LoVo (cell line): ENCODE results near the gene COA7.
"Not testable (repeated sequence)": the region's sequence is repeated elsewhere in the genome, so short reads cannot be mapped to it uniquely, and the experiment has no call there.

Experiments
- DNase-seq: peaks from one replicate; pipeline ENCODE4 v3.0.0-alpha.2; 2016; ENCODE audit warnings: low spot score

Gene COA7

GRCh38 chr1:52697795-52698674 is at the start of gene COA7:
Gene COA7 (minus strand): TSS chr1:52698347. CDS start chr1:52698326, 21 bp downstream.
- peak; percentile 88 for DNase-seq

GRCh38 chr1:52747450-52747849 is 49.3 kb upstream of the COA7 start:
- DNase-seq: no peak

DNA sequence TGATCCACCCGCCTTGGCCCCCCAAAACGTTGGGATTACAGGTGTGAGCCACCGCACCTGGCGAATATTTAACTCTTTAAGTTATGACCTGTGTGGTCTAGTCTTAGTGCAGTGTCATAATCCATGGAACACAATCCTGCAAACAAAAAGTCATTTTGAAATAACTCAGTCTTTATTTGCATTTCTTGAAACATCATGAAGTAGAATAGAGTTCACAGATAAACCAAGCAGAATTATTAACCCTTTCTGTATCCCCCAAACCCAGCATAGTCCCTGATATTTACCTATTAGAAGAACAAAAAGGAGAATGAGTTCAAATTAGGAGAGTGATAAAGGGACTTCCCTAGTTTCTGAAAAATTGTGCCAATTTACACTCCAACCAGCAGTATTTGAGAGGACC is 48.0 kb upstream of the COA7 start:
- DNase-seq: no peak

DNA sequence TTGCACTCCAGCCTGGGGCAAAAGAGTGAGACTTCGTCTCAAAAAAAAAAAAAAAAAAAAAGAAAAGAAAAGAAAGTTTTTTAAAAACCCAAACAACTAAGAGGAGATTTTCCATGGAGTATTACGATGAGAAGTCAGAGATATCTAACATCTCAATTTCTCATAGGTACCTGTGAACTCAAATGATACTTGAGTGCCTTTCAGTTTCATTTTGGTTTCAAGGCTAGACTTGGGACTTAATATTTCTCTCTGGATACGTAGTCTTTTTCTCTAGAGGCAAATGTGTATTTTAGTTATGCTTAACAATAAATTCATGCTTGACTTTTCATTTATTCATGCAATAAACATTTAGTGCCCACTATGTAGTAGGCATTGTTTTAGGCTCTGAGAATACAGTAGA is 43.1 kb upstream of the COA7 start:
- no peak for DNase-seq

DNA sequence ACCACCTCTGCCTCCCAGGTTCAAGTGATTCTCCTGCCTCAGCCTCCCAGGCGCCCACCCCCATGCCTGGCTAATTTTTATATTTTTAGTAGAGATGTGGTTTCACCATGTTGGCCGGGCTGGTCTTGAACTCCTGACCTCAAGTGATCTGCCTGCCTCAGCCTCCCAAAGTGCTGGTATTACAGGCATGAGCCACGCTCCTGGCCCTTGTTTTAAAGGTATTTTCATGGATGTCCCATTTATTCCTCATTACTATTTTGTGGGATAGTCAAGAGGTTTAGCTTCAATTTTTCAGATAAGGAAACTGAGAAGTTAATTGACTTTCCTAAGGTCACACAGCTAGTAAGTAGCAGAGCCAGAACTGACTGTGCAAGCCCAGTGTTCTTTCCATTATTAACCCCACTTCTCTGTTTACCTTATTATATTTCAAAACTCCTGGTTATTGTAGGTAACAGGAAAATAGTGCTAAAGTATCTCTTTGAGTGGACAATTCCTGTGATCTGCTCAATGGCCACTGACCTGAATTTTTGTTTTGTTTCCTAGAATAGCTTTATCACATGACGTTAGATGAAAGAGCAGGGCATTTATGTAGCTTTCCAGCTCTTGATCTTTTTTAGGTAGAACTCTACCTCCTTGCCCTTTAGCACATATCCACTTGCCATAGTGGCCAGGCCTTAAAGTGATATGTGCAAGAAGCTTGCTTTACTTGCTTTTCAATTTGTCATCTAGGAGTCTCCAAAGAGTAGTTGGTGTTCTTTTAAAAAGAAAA is 41.7 kb upstream of the COA7 start:
- DNase-seq: no peak

DNA sequence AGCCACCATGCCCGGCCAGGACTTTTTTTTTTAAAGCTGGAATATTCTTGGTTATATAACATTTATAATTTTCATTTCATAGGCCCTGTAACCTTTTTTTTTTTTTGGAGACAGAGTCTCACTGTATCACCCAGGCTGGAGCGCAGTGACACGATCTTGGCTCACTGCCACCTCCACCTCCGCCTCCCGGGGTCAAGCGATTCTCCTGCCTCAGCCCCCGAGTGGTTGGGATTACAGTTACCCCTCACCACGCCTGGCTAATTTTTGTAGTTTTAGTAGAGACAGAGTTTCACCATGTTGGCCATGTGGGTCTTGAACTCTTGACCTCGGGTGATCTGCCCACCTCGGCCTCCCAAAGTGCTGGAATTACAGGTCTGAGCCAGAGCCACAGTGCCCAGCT is 40.7 kb upstream of the COA7 start:
- DNase-seq: no peak

- no peak for DNase-seq
Observed at GRCh38 chr1:52738148-52738547, 40.0 kb upstream of the COA7 start.

DNA sequence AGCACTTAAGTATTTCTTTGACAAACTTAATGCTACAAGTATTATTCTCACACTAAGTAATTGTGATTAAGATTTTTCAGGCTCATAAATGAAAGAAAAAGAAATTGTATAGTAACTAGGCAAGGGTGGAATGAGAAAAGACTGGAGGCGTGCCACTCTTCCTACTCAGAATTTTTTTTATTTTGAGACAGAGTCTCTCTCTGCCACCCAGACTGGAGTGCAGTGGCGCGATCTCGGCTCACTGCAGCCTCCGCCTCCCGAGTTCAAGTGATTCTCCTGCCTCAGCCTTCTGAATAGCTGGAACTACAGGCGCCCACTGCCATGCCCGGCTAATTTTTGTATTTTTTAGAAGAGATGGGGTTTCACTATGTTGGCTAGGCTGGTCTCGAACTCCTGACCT is 37.2 kb upstream of the COA7 start:
- DNase-seq: not testable (repeated sequence)

DNA sequence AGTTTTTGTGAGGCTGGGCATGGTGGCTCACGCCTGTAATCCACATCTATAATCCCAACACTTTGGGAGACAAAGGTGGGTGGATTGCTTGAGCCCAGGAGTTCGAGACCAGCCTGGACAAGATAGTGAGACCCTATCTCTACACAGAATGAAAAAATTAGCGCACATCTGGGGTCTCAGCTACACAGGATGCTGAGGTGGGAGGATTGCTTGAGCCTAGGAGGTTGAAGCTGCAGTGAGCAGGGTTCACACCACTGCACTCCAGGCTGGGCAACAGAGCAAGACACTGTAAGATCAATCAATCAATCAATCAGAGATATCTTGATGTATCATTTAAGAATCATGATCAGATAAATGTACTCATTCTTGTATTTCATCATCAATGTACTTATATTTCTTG is 35.2 kb upstream of the COA7 start:
- DNase-seq: no peak

GRCh38 chr1:52727956-52728656 is 30.0 kb upstream of the COA7 start:
- DNase-seq: no peak

DNA sequence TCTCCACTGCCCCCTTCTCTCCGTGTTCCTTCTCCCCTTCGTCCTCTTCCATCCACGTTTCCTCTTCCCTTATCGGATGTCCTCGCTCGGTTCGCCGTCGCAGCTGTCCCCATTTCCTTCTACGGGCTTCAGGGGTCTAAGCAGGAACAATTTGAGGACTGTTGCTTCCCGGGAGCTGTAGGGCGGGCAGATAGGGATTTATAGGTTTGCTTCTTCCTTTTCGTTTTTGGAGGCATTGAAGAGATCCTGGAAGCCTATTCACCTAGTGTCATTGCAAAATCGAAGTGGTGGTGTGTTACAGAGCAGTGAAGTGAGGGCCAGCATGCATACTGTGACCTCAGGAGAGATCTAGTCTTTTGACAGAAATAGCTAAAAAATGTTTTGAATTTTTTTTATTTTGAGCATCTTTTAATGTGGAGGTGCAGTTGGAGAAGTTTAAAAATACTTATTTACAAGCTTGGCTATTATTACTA is 29.0 kb upstream of the COA7 start:
- no peak for DNase-seq

DNA sequence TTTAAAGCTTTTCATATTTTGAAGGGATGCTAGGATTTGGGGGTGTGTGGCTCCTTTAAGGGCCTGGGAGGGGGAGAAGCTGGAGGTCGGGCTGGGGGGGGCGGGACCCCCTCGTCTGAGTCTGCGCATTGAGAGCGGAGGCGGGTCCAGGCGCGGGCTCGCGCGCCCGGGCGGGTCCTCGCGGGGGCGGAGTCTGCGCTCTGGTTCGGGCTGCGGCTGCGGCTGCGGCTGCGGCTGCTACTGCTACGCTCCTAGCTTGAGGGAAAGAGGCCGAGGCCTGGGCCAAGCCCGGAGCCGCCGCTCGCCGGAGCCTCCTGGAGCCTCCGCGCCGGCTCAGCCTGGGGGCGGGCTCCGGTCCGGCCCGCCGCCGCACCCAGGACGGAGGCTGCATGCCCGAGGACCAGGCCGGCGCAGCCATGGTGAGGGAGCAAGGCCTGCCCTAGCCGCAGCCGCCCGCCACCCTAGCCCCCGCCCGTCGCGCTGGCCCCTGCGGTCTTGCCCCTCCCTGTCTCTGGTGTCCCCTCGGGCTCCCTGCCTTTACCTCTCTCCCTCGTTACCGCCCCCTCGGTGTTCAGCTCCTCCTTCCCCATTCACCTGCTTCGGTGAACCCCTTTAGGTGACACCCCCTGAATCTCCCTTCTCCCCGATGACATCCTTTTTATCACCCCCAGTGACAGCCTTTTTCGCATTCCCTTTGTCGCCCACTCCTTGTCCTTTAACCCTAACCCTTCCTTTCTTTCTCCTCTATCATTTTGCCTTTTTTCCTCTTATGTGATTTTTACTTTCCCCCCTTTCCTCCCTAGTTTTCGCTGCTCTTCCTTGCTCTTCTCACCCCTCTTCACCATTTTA is 28.3 kb upstream of the COA7 start, which contains the start of gene ZYG11B:
TSS of gene ZYG11B (plus strand) at position 189 of the 849 bp plus-strand sequence. CDS start at position 390, 201 bp downstream.
- peak; percentile 88 for DNase-seq

DNA sequence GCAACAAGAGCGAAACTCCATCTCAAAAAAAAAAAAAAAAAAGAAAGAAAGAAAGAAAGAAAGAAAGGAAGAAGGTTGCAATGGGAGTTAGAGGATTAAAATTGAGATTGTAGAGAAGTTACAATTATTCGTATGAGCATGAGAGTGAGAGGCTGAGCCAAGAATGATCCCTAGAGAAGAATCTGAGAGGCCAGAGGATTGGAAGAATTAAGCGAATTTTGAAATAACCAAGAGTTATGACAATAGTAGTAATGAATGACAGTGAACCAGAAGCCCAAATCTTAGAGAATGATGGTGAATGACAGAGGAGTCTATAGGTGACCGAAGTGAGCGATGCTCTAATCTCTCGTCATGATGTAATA is 27.7 kb upstream of the COA7 start:
- no peak for DNase-seq

- no peak for DNase-seq
Observed at GRCh38 chr1:52723260-52723659, 25.1 kb upstream of the COA7 start.

DNA sequence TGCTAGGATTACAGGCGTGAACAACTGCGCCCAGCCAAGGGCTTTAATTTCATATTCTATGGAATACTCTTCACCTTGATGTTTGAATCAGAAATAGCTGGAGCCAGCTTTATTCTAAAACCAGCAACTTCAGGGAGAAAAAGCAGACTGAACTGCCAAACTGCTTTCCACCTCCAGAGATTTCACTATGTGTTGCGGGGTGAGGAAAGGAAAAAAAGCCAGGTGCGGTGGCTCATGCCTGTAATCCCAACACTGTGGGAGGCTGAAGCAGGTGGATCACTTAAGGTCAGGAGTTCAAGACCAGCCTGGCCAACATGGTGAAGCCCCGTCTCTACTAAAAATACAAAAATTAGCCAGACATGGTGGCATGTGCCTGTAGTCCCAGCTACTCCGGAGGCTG is 17.1 kb upstream of the COA7 start:
- not testable (repeated sequence) for DNase-seq

DNA sequence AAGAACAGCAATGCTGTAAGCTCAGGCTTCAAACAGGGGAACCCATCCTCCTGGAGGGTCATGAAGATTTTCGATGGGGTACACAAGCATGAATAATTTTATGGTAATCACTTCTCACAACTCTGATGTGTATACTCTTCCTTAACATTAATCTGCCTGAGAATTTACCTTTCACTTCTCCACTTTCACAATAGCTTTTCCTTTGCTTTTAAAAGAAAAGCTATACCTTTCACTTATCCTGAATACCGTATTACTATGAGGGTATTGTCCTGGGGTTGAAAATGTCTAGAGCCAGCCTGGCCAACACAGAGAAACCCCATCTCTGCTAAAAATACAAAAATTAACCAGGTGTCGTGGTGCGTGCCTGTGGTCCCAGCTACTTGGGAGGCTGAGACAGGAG is 15.4 kb upstream of the COA7 start:
- no peak for DNase-seq

DNA sequence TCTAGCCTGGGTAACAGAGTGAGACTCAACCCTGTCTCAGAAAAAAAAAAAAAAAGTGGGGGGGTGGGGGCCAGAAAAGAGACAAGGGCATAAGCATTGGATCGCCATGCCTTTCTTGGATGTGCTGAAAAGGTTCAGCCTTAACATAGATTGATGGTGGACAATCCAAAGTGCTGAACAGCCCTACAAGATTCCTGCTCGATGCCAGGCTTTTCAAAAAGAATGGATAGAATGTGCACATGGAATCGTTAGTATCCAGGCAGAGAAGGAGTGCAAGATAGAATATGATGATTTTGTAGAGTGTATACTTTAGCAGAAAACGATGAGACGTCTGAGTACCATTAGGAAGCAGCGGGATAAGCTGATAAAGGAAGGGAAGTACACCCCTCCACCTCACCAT is 10.9 kb upstream of the COA7 start:
- DNase-seq: no peak

GRCh38 chr1:52707927-52708655 is 9.9 kb upstream of the COA7 start:
- DNase-seq: peak; percentile 71

GRCh38 chr1:52706941-52707926 is 9.1 kb upstream of the COA7 start:
- peak; percentile 28 for DNase-seq
